HEK293 (cell line): ENCODE data around the gene STK40.

ENCODE experiments used
- CTCF ChIA-PET: fragments of 350-600 bp; formaldehyde crosslinking; extraction: SDS; loops from one replicate; lab custom pipeline; 2021; ENCODE audit warnings: antibody characterized with exemption; lab: Yijun Ruan, JAX
- POLR2A ChIA-PET: fragments of 300-600 bp; formaldehyde crosslinking; extraction: SDS; loops from one replicate; lab custom pipeline; 2020; ENCODE audit warnings: antibody characterized with exemption, inconsistent platforms; lab: Yijun Ruan, JAX
- H3K27ac ChIP-seq: fragments of 200-500 bp; sonication (Bioruptor generic); 2 replicates; pipeline ENCODE4 v1.5.1; 2014; ENCODE audit warnings: low read depth, low read length, control low read depth, inconsistent platforms; ENCODE audit errors: extremely low read depth
- H3K36me3 ChIP-seq, 2 experiments: fragments of 200-500 bp in 1 of 2; sonication (Bioruptor generic) in 1 of 2; 1 replicate in 1 of 2; 2 replicates in 1 of 2; pipeline ENCODE4 v1.5.1; 2014 to 2017; ENCODE audit warnings: inconsistent platforms in 2 of 2, low read length in 2 of 2; ENCODE audit not compliant: control insufficient read depth in 2 of 2, insufficient read depth in 1 of 2
- H3K4me1 ChIP-seq: fragments of 200-500 bp; sonication (Bioruptor generic); 2 replicates; pipeline ENCODE4 v1.5.1; 2014; ENCODE audit warnings: mild to moderate bottlenecking, low read length, inconsistent platforms; ENCODE audit not compliant: control insufficient read depth, insufficient read depth
- H3K4me3 ChIP-seq: 2 replicates; pipeline ENCODE4 v1.5.1; 2011; ENCODE audit warnings: low read depth, mild to moderate bottlenecking, control low read depth, low read length, moderate library complexity
- H3K9me3 ChIP-seq: fragments of 200-500 bp; sonication (Bioruptor generic); 2 replicates; pipeline ENCODE4 v1.5.1; 2014; ENCODE audit warnings: low read depth, low read length, inconsistent platforms; ENCODE audit not compliant: control insufficient read depth, insufficient read depth
- GFI1B ChIP-seq: fragments of 450-650 bp; formaldehyde crosslinking; IDR thresholded peaks from 2 replicates; pipeline ENCODE4 v1.5.1; 2016; ENCODE audit warnings: missing biosample characterization, missing genetic modification characterization
- GLI4 ChIP-seq: fragments of 450-650 bp; formaldehyde crosslinking; IDR thresholded peaks from 2 replicates; pipeline ENCODE4 v1.5.1; 2016; ENCODE audit warnings: missing biosample characterization, missing genetic modification characterization
- GLIS2 ChIP-seq: fragments of 450-650 bp; formaldehyde crosslinking; IDR thresholded peaks from 2 replicates; pipeline ENCODE4 v1.5.1; 2016; ENCODE audit warnings: missing biosample characterization, missing genetic modification characterization
- HOXC10 ChIP-seq: sonication (generic); formaldehyde crosslinking; IDR thresholded peaks from 2 replicates; pipeline ENCODE4 v1.8.1; 2023; ENCODE audit warnings: mild to moderate bottlenecking, missing genetic modification reagents
- KLF1 ChIP-seq: fragments of 450-650 bp; formaldehyde crosslinking; IDR thresholded peaks from 2 replicates; pipeline ENCODE4 v1.5.1; 2016; ENCODE audit warnings: missing biosample characterization, missing genetic modification characterization
- ZBTB1 ChIP-seq: fragments of 450-650 bp; formaldehyde crosslinking; IDR thresholded peaks from 2 replicates; pipeline ENCODE4 v1.5.1; 2016; ENCODE audit warnings: missing biosample characterization, missing genetic modification characterization
- ZNF112 ChIP-seq: fragments of 450-650 bp; formaldehyde crosslinking; IDR thresholded peaks from 2 replicates; pipeline ENCODE4 v1.5.0; 2017; ENCODE audit warnings: missing biosample characterization, missing genetic modification characterization
- ZNF133 ChIP-seq: fragments of 450-650 bp; formaldehyde crosslinking; IDR thresholded peaks from 2 replicates; pipeline ENCODE4 v1.5.1; 2016; ENCODE audit warnings: missing biosample characterization, missing genetic modification characterization
- ZNF2 ChIP-seq: fragments of 450-650 bp; formaldehyde crosslinking; IDR thresholded peaks from 2 replicates; pipeline ENCODE4 v1.5.1; 2016; ENCODE audit warnings: missing biosample characterization, missing genetic modification characterization
- ZNF350 ChIP-seq: fragments of 450-650 bp; formaldehyde crosslinking; IDR thresholded peaks from 2 replicates; pipeline ENCODE4 v1.5.0; 2017; ENCODE audit warnings: missing biosample characterization, mild to moderate bottlenecking, missing genetic modification characterization
- ZNF394 ChIP-seq: fragments of 450-650 bp; formaldehyde crosslinking; IDR thresholded peaks from 2 replicates; pipeline ENCODE4 v1.5.1; 2016; ENCODE audit warnings: missing biosample characterization, missing genetic modification characterization, mild to moderate bottlenecking, moderate library complexity, borderline replicate concordance
- ZNF473 ChIP-seq: fragments of 450-650 bp; formaldehyde crosslinking; IDR thresholded peaks from 2 replicates; pipeline ENCODE4 v1.5.1; 2017; ENCODE audit warnings: missing biosample characterization, missing genetic modification characterization
- ZNF529 ChIP-seq: fragments of 450-650 bp; formaldehyde crosslinking; IDR thresholded peaks from 2 replicates; pipeline ENCODE4 v1.5.1; 2017; ENCODE audit warnings: missing genetic modification characterization, missing biosample characterization; ENCODE audit not compliant: insufficient replicate concordance
- ZNF585B ChIP-seq: fragments of 450-650 bp; formaldehyde crosslinking; IDR thresholded peaks from 2 replicates; pipeline ENCODE4 v1.5.1; 2016; ENCODE audit warnings: missing biosample characterization, missing genetic modification characterization
- ZNF624 ChIP-seq: fragments of 450-650 bp; formaldehyde crosslinking; IDR thresholded peaks from 2 replicates; pipeline ENCODE4 v1.5.1; 2017; ENCODE audit warnings: missing biosample characterization, missing genetic modification characterization
- ZNF626 ChIP-seq: fragments of 450-650 bp; sonication (Bioruptor Pico); formaldehyde crosslinking; IDR thresholded peaks from 2 replicates; pipeline ENCODE4 v1.5.1; 2018; ENCODE audit warnings: missing biosample characterization, missing genetic modification characterization, inconsistent platforms
- ZNF664 ChIP-seq: fragments of 450-650 bp; formaldehyde crosslinking; IDR thresholded peaks from 2 replicates; pipeline ENCODE4 v1.5.1; 2016; ENCODE audit warnings: missing biosample characterization, missing genetic modification characterization
- ZNF707 ChIP-seq: fragments of 450-650 bp; formaldehyde crosslinking; IDR thresholded peaks from 2 replicates; pipeline ENCODE4 v1.5.1; 2016; ENCODE audit warnings: missing biosample characterization, missing genetic modification characterization
- ZNF76 ChIP-seq: fragments of 450-650 bp; formaldehyde crosslinking; IDR thresholded peaks from 2 replicates; pipeline ENCODE4; 2016; ENCODE audit warnings: low read depth, missing biosample characterization, missing genetic modification characterization, borderline replicate concordance
- ZNF777 ChIP-seq: fragments of 450-650 bp; formaldehyde crosslinking; IDR thresholded peaks from 2 replicates; pipeline ENCODE4 v1.5.1; 2017; ENCODE audit warnings: missing biosample characterization, missing genetic modification characterization, borderline replicate concordance
- ZSCAN23 ChIP-seq: fragments of 450-650 bp; formaldehyde crosslinking; IDR thresholded peaks from 2 replicates; pipeline ENCODE4 v1.5.1; 2016; ENCODE audit warnings: missing biosample characterization, missing genetic modification characterization
- ZXDB ChIP-seq: fragments of 450-650 bp; formaldehyde crosslinking; IDR thresholded peaks from 2 replicates; pipeline ENCODE4 v1.5.1; 2016; ENCODE audit warnings: missing biosample characterization, missing genetic modification characterization
- TF ChIP-seq, protein P1 (sequence below): fragments of 450-650 bp; formaldehyde crosslinking; IDR thresholded peaks from 2 replicates; pipeline ENCODE4 v1.5.1; 2016; ENCODE audit warnings: missing biosample characterization, missing genetic modification characterization
- TF ChIP-seq, protein P2 (sequence below): fragments of 450-650 bp; formaldehyde crosslinking; IDR thresholded peaks from 2 replicates; pipeline ENCODE4 v1.5.1; 2016; ENCODE audit warnings: missing biosample characterization, missing genetic modification characterization
- TF ChIP-seq, protein P3 (sequence below): fragments of 450-650 bp; formaldehyde crosslinking; IDR thresholded peaks from 2 replicates; pipeline ENCODE4 v1.5.1; 2016; ENCODE audit warnings: missing biosample characterization, missing genetic modification characterization
- TF ChIP-seq, protein P4 (sequence below): fragments of 450-650 bp; formaldehyde crosslinking; IDR thresholded peaks from 2 replicates; pipeline ENCODE4 v1.5.1; 2017; ENCODE audit warnings: missing biosample characterization, missing genetic modification characterization
- TF ChIP-seq, protein P5 (sequence below): fragments of 450-650 bp; formaldehyde crosslinking; IDR thresholded peaks from 2 replicates; pipeline ENCODE4 v1.5.1; 2016; ENCODE audit warnings: missing biosample characterization, missing genetic modification characterization
- TF ChIP-seq, protein P6 (sequence below): fragments of 450-650 bp; formaldehyde crosslinking; IDR thresholded peaks from 2 replicates; pipeline ENCODE4 v1.5.1; 2016; ENCODE audit warnings: missing biosample characterization, missing genetic modification characterization
- TF ChIP-seq, protein P7 (sequence below): fragments of 450-650 bp; formaldehyde crosslinking; IDR thresholded peaks from 2 replicates; pipeline ENCODE4 v1.5.1; 2016; ENCODE audit warnings: missing biosample characterization, missing genetic modification characterization

STK40 gene

DNA sequence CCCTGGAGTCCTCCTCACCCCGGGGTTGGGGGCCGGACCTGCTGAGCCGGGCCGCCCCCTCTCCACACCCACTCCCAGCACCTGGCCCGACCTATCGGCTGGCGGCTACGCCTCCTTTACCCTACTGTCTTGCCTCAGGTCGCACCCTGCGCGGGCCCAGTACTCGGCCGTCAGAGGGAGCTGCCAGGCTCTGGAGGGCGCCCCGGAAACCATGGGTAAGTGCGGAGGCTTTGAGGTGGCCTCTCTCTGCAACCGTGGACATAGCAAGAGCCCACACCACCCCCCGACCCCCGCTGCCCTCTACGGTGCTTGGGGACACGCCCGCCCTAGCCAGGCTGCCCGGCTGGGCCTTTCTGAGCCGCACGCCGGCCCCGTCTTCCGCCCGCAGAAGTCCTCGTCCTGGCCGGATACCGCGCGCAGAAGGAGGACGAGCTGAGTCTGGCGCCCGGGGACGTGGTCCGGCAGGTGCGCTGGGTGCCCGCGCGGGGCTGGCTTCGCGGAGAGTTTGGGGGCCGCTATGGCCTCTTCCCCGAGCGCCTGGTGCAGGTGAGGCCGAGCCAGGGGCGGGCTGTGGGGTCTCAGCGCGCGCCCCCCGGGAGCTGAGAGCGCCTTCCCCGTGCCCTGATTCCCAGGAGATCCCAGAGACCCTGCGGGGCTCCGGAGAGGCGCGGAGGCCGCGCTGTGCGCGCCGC lies 79.4 kb downstream of the STK40 start, which contains the start of gene SH3D21:
Gene SH3D21 (plus strand): TSS at position 159 of the 692 bp plus-strand sequence. CDS start 53 bp downstream, at position 212.
- ChIA-PET POLR2A (interaction anchor here (0.7 to 2.4 kb wide), 9 partner anchors 8 to 157 kb away, joined by 3 to 11 read pairs (median 5); partner anchors contain the start of genes EVA1B, LSM10 and TRAPPC3), CTCF (interaction anchor here (0.6 to 1.1 kb wide), 3 partner anchors 21 to 103 kb away, joined by 3 to 7 read pairs (median 7); no protein-coding TSS in a partner anchor)
- H3K4me1 ChIP-seq = no peaks in the 10 kb centered on the region
- peak within 1 kb of the TSS; percentile 75; the same call in 1 of the 2 replicates for H3K27ac ChIP-seq
- peak within 1 kb of the TSS; percentile 53 for H3K4me3 ChIP-seq
- H3K36me3 ChIP-seq = peaks cover 1 to 78% of the 10 kb centered on the region in 2 experiments; a peak in 2 of 3 replicates
- H3K9me3 ChIP-seq = no peaks in the 10 kb centered on the region
- TF ChIP-seq ZBTB1 (tag by site-specific recombination) (no peak), ZNF585B (no peak), ZXDB (no peak), HOXC10 (CRISPR knock-in tag) (no peak), ZNF133 (tag by site-specific recombination) (no peak), ZNF626 (tag by site-specific recombination) (no peak), ZNF2 (tag by site-specific recombination) (peak; percentile 53; the same call in 1 of the 2 replicates), ZNF624 (no peak), GLIS2 (tag by site-specific recombination) (peak; percentile 54; the same call in 1 of the 2 replicates), ZNF707 (tag by site-specific recombination) (no peak), ZNF777 (peak; percentile 47; the same call in 1 of the 2 replicates), GFI1B (no peak), ZNF76 (tag by site-specific recombination) (no peak; the same call in 1 of the 2 replicates), ZNF394 (tag by site-specific recombination) (no peak), ZNF473 (tag by site-specific recombination) (no peak), GLI4 (tag by site-specific recombination) (no peak), KLF1 (tag by site-specific recombination) (no peak; the same call in 1 of the 2 replicates), ZNF350 (no peak), ZNF112 (tag by site-specific recombination) (no peak), ZNF664 (tag by site-specific recombination) (no peak), ZSCAN23 (tag by site-specific recombination) (no peak), ZNF529 (tag by site-specific recombination) (no peak)
- TF ChIP-seq, protein P1, sequence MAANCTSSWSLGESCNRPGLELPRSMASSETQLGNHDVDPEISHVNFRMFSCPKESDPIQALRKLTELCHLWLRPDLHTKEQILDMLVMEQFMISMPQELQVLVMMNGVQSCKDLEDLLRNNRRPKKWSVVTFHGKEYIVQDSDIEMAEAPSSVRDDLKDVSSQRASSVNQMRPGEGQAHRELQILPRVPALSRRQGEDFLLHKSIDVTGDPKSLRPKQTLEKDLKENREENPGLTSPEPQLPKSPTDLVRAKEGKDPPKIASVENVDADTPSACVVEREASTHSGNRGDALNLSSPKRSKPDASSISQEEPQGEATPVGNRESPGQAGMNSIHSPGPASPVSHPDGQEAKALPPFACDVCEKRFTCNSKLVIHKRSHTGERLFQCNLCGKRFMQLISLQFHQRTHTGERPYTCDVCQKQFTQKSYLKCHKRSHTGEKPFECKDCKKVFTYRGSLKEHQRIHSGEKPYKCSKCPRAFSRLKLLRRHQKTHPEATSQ = peak; percentile 10; the same call in 1 of the 2 replicates
- TF ChIP-seq, protein P2, sequence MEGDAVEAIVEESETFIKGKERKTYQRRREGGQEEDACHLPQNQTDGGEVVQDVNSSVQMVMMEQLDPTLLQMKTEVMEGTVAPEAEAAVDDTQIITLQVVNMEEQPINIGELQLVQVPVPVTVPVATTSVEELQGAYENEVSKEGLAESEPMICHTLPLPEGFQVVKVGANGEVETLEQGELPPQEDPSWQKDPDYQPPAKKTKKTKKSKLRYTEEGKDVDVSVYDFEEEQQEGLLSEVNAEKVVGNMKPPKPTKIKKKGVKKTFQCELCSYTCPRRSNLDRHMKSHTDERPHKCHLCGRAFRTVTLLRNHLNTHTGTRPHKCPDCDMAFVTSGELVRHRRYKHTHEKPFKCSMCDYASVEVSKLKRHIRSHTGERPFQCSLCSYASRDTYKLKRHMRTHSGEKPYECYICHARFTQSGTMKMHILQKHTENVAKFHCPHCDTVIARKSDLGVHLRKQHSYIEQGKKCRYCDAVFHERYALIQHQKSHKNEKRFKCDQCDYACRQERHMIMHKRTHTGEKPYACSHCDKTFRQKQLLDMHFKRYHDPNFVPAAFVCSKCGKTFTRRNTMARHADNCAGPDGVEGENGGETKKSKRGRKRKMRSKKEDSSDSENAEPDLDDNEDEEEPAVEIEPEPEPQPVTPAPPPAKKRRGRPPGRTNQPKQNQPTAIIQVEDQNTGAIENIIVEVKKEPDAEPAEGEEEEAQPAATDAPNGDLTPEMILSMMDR = peak; percentile 53
- TF ChIP-seq, protein P3, sequence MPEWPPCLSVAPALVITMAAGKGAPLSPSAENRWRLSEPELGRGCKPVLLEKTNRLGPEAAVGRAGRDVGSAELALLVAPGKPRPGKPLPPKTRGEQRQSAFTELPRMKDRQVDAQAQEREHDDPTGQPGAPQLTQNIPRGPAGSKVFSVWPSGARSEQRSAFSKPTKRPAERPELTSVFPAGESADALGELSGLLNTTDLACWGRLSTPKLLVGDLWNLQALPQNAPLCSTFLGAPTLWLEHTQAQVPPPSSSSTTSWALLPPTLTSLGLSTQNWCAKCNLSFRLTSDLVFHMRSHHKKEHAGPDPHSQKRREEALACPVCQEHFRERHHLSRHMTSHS (tag by site-specific recombination) = no peak
- TF ChIP-seq, protein P4, sequence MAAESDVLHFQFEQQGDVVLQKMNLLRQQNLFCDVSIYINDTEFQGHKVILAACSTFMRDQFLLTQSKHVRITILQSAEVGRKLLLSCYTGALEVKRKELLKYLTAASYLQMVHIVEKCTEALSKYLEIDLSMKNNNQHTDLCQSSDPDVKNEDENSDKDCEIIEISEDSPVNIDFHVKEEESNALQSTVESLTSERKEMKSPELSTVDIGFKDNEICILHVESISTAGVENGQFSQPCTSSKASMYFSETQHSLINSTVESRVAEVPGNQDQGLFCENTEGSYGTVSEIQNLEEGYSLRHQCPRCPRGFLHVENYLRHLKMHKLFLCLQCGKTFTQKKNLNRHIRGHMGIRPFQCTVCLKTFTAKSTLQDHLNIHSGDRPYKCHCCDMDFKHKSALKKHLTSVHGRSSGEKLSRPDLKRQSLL = 0 out of 2 replicates have a peak, but pooled peaks have one; percentile 16
- TF ChIP-seq, protein P5, sequence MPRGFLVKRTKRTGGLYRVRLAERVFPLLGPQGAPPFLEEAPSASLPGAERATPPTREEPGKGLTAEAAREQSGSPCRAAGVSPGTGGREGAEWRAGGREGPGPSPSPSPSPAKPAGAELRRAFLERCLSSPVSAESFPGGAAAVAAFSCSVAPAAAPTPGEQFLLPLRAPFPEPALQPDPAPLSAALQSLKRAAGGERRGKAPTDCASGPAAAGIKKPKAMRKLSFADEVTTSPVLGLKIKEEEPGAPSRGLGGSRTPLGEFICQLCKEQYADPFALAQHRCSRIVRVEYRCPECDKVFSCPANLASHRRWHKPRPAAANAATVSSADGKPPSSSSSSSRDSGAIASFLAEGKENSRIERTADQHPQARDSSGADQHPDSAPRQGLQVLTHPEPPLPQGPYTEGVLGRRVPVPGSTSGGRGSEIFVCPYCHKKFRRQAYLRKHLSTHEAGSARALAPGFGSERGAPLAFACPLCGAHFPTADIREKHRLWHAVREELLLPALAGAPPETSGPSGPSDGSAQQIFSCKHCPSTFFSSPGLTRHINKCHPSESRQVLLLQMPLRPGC (tag by site-specific recombination) = no peak
- TF ChIP-seq, protein P6, sequence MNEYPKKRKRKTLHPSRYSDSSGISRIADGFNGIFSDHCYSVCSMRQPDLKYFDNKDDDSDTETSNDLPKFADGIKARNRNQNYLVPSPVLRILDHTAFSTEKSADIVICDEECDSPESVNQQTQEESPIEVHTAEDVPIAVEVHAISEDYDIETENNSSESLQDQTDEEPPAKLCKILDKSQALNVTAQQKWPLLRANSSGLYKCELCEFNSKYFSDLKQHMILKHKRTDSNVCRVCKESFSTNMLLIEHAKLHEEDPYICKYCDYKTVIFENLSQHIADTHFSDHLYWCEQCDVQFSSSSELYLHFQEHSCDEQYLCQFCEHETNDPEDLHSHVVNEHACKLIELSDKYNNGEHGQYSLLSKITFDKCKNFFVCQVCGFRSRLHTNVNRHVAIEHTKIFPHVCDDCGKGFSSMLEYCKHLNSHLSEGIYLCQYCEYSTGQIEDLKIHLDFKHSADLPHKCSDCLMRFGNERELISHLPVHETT (tag by site-specific recombination) = no peak
- TF ChIP-seq, protein P7, sequence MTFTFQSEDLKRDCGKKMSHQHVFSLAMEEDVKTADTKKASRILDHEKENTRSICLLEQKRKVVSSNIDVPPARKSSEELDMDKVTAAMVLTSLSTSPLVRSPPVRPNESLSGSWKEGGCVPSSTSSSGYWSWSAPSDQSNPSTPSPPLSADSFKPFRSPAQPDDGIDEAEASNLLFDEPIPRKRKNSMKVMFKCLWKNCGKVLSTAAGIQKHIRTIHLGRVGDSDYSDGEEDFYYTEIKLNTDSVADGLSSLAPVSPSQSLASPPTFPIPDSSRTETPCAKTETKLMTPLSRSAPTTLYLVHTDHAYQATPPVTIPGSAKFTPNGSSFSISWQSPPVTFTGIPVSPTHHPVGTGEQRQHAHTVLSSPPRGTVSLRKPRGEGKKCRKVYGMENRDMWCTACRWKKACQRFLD (tag by site-specific recombination) = no peak
